Progenitor cell of endocrine pancreas (in vitro differentiated cells): ENCODE results near the gene FAHD2B. TPM values are rescaled to one million over a fixed set of nuclear protein-coding genes. Genes with fewer than 3 reads are reported as not detected.
"Not testable (repeated sequence)": the region's sequence is repeated elsewhere in the genome, so short reads cannot be mapped to it uniquely, and the experiment has no call there.

Experiments
- DNase-seq: peaks from one replicate; pipeline ENCODE4 v3.0.0; 2021; ENCODE audit warnings: low spot score; ENCODE audit not compliant: unreplicated experiment
- H3K27ac Mint-ChIP-seq: 2 replicates; pipeline ENCODE4 v1.8.0; 2021; ENCODE audit warnings: mild to moderate bottlenecking, moderate library complexity, mixed read lengths
- H3K27me3 Mint-ChIP-seq: 2 replicates; pipeline ENCODE4 v1.8.0; 2021; ENCODE audit warnings: mixed read lengths
- H3K36me3 Mint-ChIP-seq: 2 replicates; pipeline ENCODE4 v1.8.0; 2022; ENCODE audit warnings: mixed read lengths; ENCODE audit not compliant: insufficient read depth
- H3K4me1 Mint-ChIP-seq: 2 replicates; pipeline ENCODE4 v1.8.0; 2021; ENCODE audit warnings: low read depth, mixed read lengths
- H3K4me3 Mint-ChIP-seq: 2 replicates; pipeline ENCODE4 v1.8.0; 2021; ENCODE audit warnings: low read depth, mild to moderate bottlenecking, moderate library complexity, mixed read lengths
- H3K9me3 Mint-ChIP-seq: 2 replicates; pipeline ENCODE4 v1.8.0; 2021; ENCODE audit warnings: low read depth, mixed read lengths
- long read RNA-seq: library from polyadenylated mRNA; unstranded; transcript quantifications from one replicate; pipeline ENCODE4 v2.0.0, GENCODE V29; 2020
- total RNA-seq: library from RNA; stranded (reverse); gene quantifications from 2 replicates; pipeline ENCODE4 v1.2.1, GENCODE V29; 2021
- TF ChIP-seq, protein P1 (sequence below): fragments of 200-600 bp; sonication (generic); IDR thresholded peaks from one replicate; pipeline ENCODE4 v1.5.0; 2021; ENCODE audit warnings: antibody characterized with exemption, mild to moderate bottlenecking; ENCODE audit not compliant: unreplicated experiment

Gene FAHD2B, protein sequence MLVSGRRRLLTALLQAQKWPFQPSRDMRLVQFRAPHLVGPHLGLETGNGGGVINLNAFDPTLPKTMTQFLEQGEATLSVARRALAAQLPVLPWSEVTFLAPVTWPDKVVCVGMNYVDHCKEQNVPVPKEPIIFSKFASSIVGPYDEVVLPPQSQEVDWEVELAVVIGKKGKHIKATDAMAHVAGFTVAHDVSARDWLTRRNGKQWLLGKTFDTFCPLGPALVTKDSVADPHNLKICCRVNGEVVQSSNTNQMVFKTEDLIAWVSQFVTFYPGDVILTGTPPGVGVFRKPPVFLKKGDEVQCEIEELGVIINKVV
- total RNA-seq = 24.4 and 25.1 TPM in 2 replicates
- long read RNA-seq, transcript FAHD2B-202 (9 exons, 1,388 nt) = major isoform, 13 of 31 reads
- long read RNA-seq, transcript FAHD2B-201 (8 exons, 1,305 nt) = minor isoform, 11 of 31 reads
- long read RNA-seq, partial matches to known transcripts = 1 of 31 reads
- long read RNA-seq, other reads (novel, unspliced or antisense) = 6 of 31 reads

DNA sequence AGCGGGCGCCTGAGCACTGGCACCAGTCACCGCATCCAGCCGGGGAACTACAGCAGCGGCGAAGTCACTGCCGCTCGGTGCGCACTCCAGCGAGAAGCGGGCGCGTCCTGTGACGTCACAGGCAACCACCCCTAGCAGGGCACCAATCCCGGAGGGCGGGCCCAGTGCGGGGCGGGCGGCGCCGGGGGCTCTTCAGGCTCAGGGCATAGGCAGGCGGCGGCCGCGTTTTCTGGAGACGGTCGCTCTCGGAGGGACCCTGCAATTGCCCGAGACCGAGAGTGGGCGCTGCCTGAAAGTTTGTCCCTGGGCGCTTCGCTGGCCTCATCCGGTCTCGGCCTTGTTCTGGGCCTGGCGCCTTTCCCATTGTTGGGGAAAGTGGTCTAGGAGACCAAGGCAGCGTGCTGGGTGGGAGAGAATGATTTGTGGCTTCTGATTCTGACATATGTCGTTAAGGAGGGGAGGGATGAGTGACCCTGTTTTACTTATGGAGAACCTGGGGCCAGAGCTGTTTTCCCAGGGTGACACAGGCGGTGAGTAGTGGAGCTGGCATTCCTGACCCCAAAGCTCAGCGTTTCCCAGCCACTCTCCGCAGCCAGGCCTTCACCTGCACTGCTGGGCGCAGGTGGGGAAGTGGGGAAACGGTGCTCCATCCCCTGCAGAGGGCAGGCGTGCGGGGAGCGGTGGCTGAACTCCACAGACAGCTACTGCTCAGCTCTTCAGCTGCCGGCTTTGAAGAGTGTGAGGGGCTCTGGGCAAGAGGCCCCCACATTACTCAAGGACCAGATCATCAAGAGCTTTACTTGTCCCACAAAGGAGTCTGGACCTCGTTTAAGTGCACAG, at the start of gene FAHD2B:
Gene FAHD2B (minus strand): TSS at position 111 of the 840 bp plus-strand sequence. CDS start 3,176 bp downstream, outside the sequence.
- peak; percentile 58 for DNase-seq
- peak within 1 kb of the TSS; percentile 95 for H3K27ac Mint-ChIP-seq
- TF ChIP-seq, protein P1, sequence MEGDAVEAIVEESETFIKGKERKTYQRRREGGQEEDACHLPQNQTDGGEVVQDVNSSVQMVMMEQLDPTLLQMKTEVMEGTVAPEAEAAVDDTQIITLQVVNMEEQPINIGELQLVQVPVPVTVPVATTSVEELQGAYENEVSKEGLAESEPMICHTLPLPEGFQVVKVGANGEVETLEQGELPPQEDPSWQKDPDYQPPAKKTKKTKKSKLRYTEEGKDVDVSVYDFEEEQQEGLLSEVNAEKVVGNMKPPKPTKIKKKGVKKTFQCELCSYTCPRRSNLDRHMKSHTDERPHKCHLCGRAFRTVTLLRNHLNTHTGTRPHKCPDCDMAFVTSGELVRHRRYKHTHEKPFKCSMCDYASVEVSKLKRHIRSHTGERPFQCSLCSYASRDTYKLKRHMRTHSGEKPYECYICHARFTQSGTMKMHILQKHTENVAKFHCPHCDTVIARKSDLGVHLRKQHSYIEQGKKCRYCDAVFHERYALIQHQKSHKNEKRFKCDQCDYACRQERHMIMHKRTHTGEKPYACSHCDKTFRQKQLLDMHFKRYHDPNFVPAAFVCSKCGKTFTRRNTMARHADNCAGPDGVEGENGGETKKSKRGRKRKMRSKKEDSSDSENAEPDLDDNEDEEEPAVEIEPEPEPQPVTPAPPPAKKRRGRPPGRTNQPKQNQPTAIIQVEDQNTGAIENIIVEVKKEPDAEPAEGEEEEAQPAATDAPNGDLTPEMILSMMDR = peak; percentile 23
- peaks cover 12% of the 10 kb centered on the region for H3K4me1 Mint-ChIP-seq
- H3K9me3 Mint-ChIP-seq, H3K36me3 Mint-ChIP-seq, H3K27me3 Mint-ChIP-seq: not testable (repeated sequence)
- H3K4me3 Mint-ChIP-seq = peak within 1 kb of the TSS; percentile 70

DNA sequence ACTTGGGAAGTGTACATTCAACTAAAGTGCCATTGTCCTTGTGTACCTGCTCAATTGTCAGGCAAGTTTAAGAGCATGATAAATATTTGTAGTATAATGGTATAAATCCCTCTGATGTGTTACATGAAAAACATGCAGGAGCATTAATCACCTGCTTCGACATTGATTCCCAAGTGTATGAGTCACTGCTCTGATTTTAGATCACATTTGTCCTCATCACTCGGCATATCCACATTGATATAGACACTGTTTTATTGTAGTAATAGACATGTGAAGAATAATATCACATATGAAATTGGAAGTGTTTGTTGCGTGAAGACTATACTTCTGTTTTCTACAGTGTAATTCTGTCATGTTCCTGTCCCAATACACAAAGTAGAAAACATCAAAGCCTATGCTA, 49.3 kb upstream of the FAHD2B start:
- not testable (repeated sequence) for H3K9me3 Mint-ChIP-seq

DNA sequence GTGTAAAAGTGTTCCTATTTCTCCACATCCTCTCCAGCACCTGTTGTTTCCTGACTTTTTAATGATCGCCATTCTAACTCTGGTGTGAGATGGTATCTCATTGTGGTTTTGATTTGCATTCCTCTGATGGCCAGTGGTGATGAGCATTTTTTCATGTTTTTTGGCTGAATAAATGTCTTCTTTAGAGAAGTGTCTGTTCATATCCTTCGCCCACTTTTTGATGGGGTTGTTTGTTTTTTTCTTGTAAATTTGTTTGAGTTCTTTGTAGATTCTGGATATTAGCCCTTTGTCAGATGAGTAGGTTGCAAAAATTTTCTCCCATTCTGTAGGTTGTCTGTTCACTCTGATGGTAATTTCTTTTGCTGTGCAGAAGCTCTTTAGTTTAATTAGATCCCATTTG, 34.4 kb upstream of the FAHD2B start:
- H3K9me3 Mint-ChIP-seq, H3K27me3 Mint-ChIP-seq, DNase-seq, H3K4me1 Mint-ChIP-seq, H3K4me3 Mint-ChIP-seq, H3K27ac Mint-ChIP-seq: not testable (repeated sequence)
- peaks cover 17% of the 10 kb centered on the region for H3K36me3 Mint-ChIP-seq

More for the DNA sequence above, 49.3 kb upstream of the FAHD2B start:
- not testable (repeated sequence) for H3K4me1 Mint-ChIP-seq, H3K4me3 Mint-ChIP-seq, H3K27me3 Mint-ChIP-seq, DNase-seq, H3K27ac Mint-ChIP-seq
- H3K36me3 Mint-ChIP-seq = peaks cover 12% of the 10 kb centered on the region

DNA sequence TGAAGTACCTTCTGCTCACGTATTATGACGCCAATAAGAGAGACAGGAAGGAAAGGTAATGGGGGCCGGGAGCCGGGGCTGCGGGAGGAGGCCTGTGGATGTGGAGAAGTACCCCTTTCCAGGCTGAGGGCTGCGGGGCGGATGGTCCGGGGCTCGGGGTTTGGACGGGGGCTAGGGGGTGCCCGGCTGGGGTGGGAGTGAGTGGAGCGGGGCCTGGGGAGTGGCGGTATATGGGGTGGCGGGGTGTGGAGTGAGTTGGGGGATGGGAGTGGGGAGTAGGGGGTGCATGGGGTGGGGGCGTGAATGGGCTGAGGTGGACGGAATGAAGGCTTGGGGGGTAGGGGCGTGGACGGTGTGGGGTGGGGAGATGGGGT, 19.2 kb upstream of the FAHD2B start:
- not testable (repeated sequence) for H3K27me3 Mint-ChIP-seq, H3K36me3 Mint-ChIP-seq, H3K9me3 Mint-ChIP-seq, DNase-seq, H3K4me1 Mint-ChIP-seq
- peak overlapping the region; percentile 98 for H3K27ac Mint-ChIP-seq
- peak overlapping the region; percentile 92 for H3K4me3 Mint-ChIP-seq

DNA sequence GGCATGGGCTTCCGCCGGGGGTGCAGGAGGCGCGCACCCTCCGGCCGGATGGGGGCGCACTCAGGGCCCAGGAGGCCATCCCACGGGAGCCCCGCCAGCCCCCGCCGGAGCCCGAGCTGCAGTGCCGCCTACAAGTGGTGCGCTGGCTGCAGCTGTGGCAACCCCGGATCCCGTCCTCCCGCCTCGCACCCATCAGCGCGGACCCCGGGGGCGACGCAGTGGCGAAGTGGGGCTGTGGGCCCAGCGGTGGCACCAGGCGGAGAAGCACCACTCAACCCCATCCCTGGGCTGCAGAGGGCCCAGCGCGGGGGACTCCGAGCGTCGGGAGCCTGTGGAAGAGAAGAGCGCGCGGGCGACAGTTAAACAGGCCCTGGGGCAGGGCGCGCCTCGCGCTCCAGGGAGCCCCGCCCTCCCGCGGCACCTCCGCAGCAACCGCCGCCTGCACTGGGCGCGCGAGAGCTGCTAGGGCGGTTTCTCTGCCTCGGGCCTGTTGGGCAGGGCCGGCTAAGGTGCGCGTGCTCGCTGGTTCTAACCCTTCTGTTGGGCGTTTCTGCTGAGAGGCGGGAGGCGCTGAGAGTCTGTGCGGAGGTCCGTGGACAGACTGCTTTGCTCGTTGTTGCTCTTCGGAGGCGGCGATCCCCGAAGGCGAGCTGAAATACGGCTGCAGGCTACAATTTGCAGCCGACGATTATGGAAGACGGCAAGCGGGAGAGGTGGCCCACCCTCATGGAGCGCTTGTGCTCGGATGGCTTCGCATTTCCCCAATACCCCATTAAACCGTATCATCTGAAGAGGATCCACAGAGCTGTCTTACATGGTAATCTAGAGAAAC, 18.6 kb upstream of the FAHD2B start, which contains the start of gene ANKRD36:
Gene ANKRD36 (plus strand): TSS at position 104 of the 832 bp plus-strand sequence. CDS start 587 bp downstream, at position 691.
- not testable (repeated sequence) for H3K27me3 Mint-ChIP-seq, H3K9me3 Mint-ChIP-seq, H3K36me3 Mint-ChIP-seq, H3K4me1 Mint-ChIP-seq
- Mint-ChIP-seq H3K4me3 (peak within 1 kb of the TSS; percentile 92), H3K27ac (peak within 1 kb of the TSS; percentile 98)
- TF ChIP-seq, protein P1 = peak; percentile 66
- peak; percentile 79 for DNase-seq

DNA sequence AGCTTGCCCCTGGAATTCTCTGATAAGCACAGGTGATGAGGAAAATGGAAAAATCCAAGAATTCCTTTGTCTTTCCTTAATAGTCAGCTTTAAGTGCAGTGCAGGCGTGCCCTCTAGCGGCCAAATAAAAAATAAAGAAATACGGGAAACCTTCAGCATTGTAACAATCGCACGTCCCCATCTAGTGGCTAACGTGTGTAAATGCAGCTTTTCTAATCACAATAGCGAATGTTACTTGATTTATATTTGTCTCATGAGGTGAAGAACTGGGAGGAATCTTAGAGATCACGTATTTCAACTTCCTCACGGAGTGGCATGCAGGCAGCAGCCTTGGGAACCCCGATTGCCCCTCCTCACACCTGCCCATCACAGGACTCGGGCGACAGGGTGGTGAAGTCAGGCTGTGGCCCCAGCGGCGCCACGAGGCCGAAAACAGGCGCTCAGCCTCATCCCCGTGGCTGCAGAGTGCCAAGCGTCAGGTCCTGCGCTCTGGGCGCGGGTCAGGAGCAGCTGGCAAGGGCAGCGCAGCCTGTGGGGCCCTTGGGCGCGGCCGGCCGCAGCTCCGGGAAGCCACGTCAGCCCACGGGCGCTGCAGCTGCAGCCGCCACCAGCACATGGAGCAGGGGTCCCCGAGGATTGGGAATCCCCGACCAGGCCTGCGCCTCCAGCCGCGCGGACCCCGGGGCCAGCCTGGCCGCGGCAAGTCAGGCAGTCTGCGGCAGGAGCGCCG, 17.8 kb upstream of the FAHD2B start:
- H3K4me1 Mint-ChIP-seq, H3K36me3 Mint-ChIP-seq, H3K9me3 Mint-ChIP-seq, H3K27me3 Mint-ChIP-seq: not testable (repeated sequence)
- peak; percentile 56 for DNase-seq
- TF ChIP-seq, protein P1 = peak; percentile 78
- peak overlapping the region; percentile 90 for H3K4me3 Mint-ChIP-seq
- peak overlapping the region; percentile 96 for H3K27ac Mint-ChIP-seq

DNA sequence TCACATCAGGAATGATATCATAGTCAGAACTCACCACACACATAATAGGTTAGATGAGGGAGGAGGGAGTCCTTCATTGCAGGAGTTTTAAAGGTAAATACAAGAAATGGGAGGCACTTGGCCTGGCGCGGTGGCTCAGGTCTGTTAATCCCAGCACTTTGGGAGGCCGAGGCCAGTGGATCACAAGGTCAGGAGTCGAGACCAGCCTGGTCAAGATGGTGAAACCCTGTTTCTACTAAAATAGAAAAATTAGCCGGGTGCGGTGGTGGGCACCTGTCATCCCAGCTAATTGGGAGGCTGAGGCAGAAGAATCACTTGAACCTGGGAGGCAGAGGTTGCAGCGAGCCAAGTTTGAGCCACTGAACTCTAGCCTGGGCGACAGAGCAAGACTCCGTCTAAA, 16.6 kb upstream of the FAHD2B start:
- DNase-seq, H3K36me3 Mint-ChIP-seq, H3K4me3 Mint-ChIP-seq, H3K27me3 Mint-ChIP-seq, H3K9me3 Mint-ChIP-seq, H3K27ac Mint-ChIP-seq, H3K4me1 Mint-ChIP-seq: not testable (repeated sequence)

DNA sequence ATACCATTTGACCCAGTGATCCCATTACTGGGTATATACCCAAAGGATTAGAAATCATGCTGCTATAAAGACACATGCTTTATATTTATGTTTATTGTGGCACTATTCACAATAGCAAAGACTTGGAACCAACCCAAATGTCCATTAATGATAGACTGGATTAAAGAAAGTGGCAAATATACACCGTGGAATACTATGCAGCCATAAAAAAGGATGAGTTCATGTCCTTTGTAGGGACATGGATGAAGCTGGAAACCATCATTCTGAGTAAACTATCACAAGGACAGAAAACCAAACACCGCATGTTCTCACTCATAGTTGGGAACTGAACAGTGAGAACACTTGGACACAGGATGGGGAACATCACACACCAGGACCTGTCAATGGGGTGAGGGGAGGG, 12.2 kb upstream of the FAHD2B start:
- H3K4me1 Mint-ChIP-seq, H3K27me3 Mint-ChIP-seq, H3K4me3 Mint-ChIP-seq, H3K27ac Mint-ChIP-seq, H3K36me3 Mint-ChIP-seq, DNase-seq: not testable (repeated sequence)
- peaks cover 10% of the 10 kb centered on the region for H3K9me3 Mint-ChIP-seq
